ENCODE measurements around the gene HDAC2. TPM values are rescaled to one million over a fixed set of nuclear protein-coding genes. Genes with fewer than 3 reads are reported as not detected.
"Not testable (repeated sequence)": the region's sequence is repeated elsewhere in the genome, so short reads cannot be mapped to it uniquely, and the experiment has no call there.

Gene HDAC2
- 100 to 1,000 TPM; 275 to 335 TPM for total RNA-seq
- polyA plus RNA-seq (2013, experiment 1 of 2): 398 TPM
- 389 TPM for polyA plus RNA-seq (2013, experiment 2 of 2)
- long read RNA-seq, experiment 1, full-length matches to known transcripts: 41 of 140 reads
- long read RNA-seq, experiment 1, partial matches to known transcripts: 90 of 140 reads
- long read RNA-seq, experiment 1, other reads (novel, unspliced or antisense): 9 of 140 reads
- long read RNA-seq, experiment 2, full-length matches to known transcripts: 457 of 518 reads
- long read RNA-seq, experiment 2, partial matches to known transcripts: 28 of 518 reads
- long read RNA-seq, experiment 2, other reads (novel, unspliced or antisense): 33 of 518 reads
- long read RNA-seq, experiment 3, full-length matches to known transcripts: 1,112 of 1,799 reads
- long read RNA-seq, experiment 3, partial matches to known transcripts: 618 of 1,799 reads
- long read RNA-seq, experiment 3, other reads (novel, unspliced or antisense): 69 of 1,799 reads
- long read RNA-seq, experiment 4, full-length matches to known transcripts: 595 of 902 reads
- long read RNA-seq, experiment 4, partial matches to known transcripts: 283 of 902 reads
- long read RNA-seq, experiment 4, other reads (novel, unspliced or antisense): 24 of 902 reads

GRCh38 chr6:113970805-113971676 lies at the start of gene HDAC2:
TSS of gene HDAC2 (minus strand) at chr6:113971148. CDS start at chr6:113970908, 240 bp downstream.
- WGBS, 2 experiments (ENCODE audit: insufficient coverage in 1 of 2, insufficient read length in 1 of 2): 0 to 1% methylated on average over 31 to 81 of the region's 82 CpGs
- no peaks in the 10 kb centered on the region for H3K27me3 ChIP-seq (ENCODE audit: control insufficient read depth, insufficient read depth, low read length, poor library complexity, severe bottlenecking)
- peaks cover 2% of the 10 kb centered on the region for H3K36me3 Mint-ChIP-seq (ENCODE audit: low read depth)
- H3K27ac Mint-ChIP-seq: peak within 1 kb of the TSS; percentile 100
- H3K9me3 ChIP-seq (ENCODE audit: control insufficient read depth, low read length): no peaks in the 10 kb centered on the region
- peaks cover 15% of the 10 kb centered on the region for H3K4me1 Mint-ChIP-seq
- peak within 1 kb of the TSS; percentile 99 for H3K27ac ChIP-seq (ENCODE audit: low read depth, low read length)
- peak within 1 kb of the TSS; percentile 90 for H3K4me3 ChIP-seq (ENCODE audit: low read length)
- TF ChIP-seq CTCF (conservative IDR thresholded peaks at IDR 0.05): no peak
- no peaks in the 10 kb centered on the region for H3K4me1 ChIP-seq (ENCODE audit: control insufficient read depth, insufficient read depth, low read length)
- peak within 1 kb of the TSS; percentile 96 for H3K4me3 Mint-ChIP-seq
- H3K9ac ChIP-seq (ENCODE audit: extremely low read depth, low read length, poor library complexity, severe bottlenecking): peak within 1 kb of the TSS; percentile 96
- H3K9me3 Mint-ChIP-seq: no peaks in the 10 kb centered on the region
- H3K36me3 ChIP-seq (ENCODE audit: control insufficient read depth, insufficient read depth, low read length): no peaks in the 10 kb centered on the region
- peak; percentile 92 for DNase-seq
- H3K27me3 Mint-ChIP-seq (ENCODE audit: insufficient read depth): peaks cover 9% of the 10 kb centered on the region

GRCh38 chr6:114020196-114020595 lies 49.2 kb upstream of the HDAC2 start:
- Mint-ChIP-seq H3K4me3 (no peak overlapping the region), H3K4me1 (peaks cover 9% of the 10 kb centered on the region), H3K36me3 (ENCODE audit: low read depth) (peaks cover 12% of the 10 kb centered on the region), H3K9me3 (peaks cover 29% of the 10 kb centered on the region), H3K27ac (no peak overlapping the region), H3K27me3 (ENCODE audit: insufficient read depth) (peaks cover 21% of the 10 kb centered on the region)
- TF ChIP-seq CTCF (conservative IDR thresholded peaks at IDR 0.05): no peak
- Histone ChIP-seq H3K27me3 (ENCODE audit: control insufficient read depth, insufficient read depth, low read length, poor library complexity, severe bottlenecking) (peaks cover 10% of the 10 kb centered on the region), H3K27ac (ENCODE audit: low read depth, low read length) (no peak overlapping the region), H3K36me3 (ENCODE audit: control insufficient read depth, insufficient read depth, low read length) (no peaks in the 10 kb centered on the region), H3K9me3 (ENCODE audit: control insufficient read depth, low read length) (peaks cover 3% of the 10 kb centered on the region), H3K4me1 (ENCODE audit: control insufficient read depth, insufficient read depth, low read length) (no peaks in the 10 kb centered on the region), H3K4me3 (ENCODE audit: low read length) (no peak overlapping the region), H3K9ac (ENCODE audit: extremely low read depth, low read length, poor library complexity, severe bottlenecking) (no peak overlapping the region)
- no peak for DNase-seq
- 89 to 100% methylated on average over 8 to 15 of the region's 15 CpGs for WGBS, 2 experiments (ENCODE audit: insufficient coverage in 1 of 2, insufficient read length in 1 of 2)

- not testable (repeated sequence) for H3K4me1 Mint-ChIP-seq; DNase-seq; H3K4me3 Mint-ChIP-seq; H3K27ac ChIP-seq (ENCODE audit: low read depth, low read length); H3K9ac ChIP-seq (ENCODE audit: extremely low read depth, low read length, poor library complexity, severe bottlenecking); H3K27ac Mint-ChIP-seq; H3K27me3 ChIP-seq (ENCODE audit: control insufficient read depth, insufficient read depth, low read length, poor library complexity, severe bottlenecking); H3K4me3 ChIP-seq (ENCODE audit: low read length); H3K4me1 ChIP-seq (ENCODE audit: control insufficient read depth, insufficient read depth, low read length); H3K9me3 ChIP-seq (ENCODE audit: control insufficient read depth, low read length); H3K36me3 ChIP-seq (ENCODE audit: control insufficient read depth, insufficient read depth, low read length)
- WGBS, 2 experiments (ENCODE audit: insufficient coverage in 1 of 2, insufficient read length in 1 of 2): 90 to 98% methylated on average over 6 of the region's 6 CpGs
- Mint-ChIP-seq H3K9me3 (peaks cover 29% of the 10 kb centered on the region), H3K36me3 (ENCODE audit: low read depth) (peaks cover 12% of the 10 kb centered on the region), H3K27me3 (ENCODE audit: insufficient read depth) (peaks cover 21% of the 10 kb centered on the region)
These were observed 46.2 kb upstream of the HDAC2 start for GRCh38 chr6:114017146-114017545.

- H3K27ac Mint-ChIP-seq; DNase-seq; H3K4me1 ChIP-seq (ENCODE audit: control insufficient read depth, insufficient read depth, low read length); H3K4me3 ChIP-seq (ENCODE audit: low read length); H3K36me3 ChIP-seq (ENCODE audit: control insufficient read depth, insufficient read depth, low read length); H3K9ac ChIP-seq (ENCODE audit: extremely low read depth, low read length, poor library complexity, severe bottlenecking); H3K4me3 Mint-ChIP-seq; H3K9me3 ChIP-seq (ENCODE audit: control insufficient read depth, low read length); H3K27me3 ChIP-seq (ENCODE audit: control insufficient read depth, insufficient read depth, low read length, poor library complexity, severe bottlenecking); H3K27ac ChIP-seq (ENCODE audit: low read depth, low read length): not testable (repeated sequence)
- Mint-ChIP-seq H3K36me3 (ENCODE audit: low read depth) (peaks cover 12% of the 10 kb centered on the region), H3K4me1 (peaks cover 37% of the 10 kb centered on the region), H3K9me3 (peaks cover 27% of the 10 kb centered on the region), H3K27me3 (ENCODE audit: insufficient read depth) (peaks cover 18% of the 10 kb centered on the region)
- WGBS, 2 experiments (ENCODE audit: insufficient coverage in 1 of 2, insufficient read length in 1 of 2): 100% methylated on average over 2 of the region's 2 CpGs
These were observed 43.2 kb upstream of the HDAC2 start for GRCh38 chr6:114014106-114014505.

- not testable (repeated sequence) for H3K27me3 ChIP-seq (ENCODE audit: control insufficient read depth, insufficient read depth, low read length, poor library complexity, severe bottlenecking); H3K36me3 ChIP-seq (ENCODE audit: control insufficient read depth, insufficient read depth, low read length); H3K36me3 Mint-ChIP-seq (ENCODE audit: low read depth); H3K9me3 ChIP-seq (ENCODE audit: control insufficient read depth, low read length); H3K9ac ChIP-seq (ENCODE audit: extremely low read depth, low read length, poor library complexity, severe bottlenecking); H3K4me1 ChIP-seq (ENCODE audit: control insufficient read depth, insufficient read depth, low read length); H3K4me3 ChIP-seq (ENCODE audit: low read length); H3K9me3 Mint-ChIP-seq; H3K27ac ChIP-seq (ENCODE audit: low read depth, low read length); H3K27me3 Mint-ChIP-seq (ENCODE audit: insufficient read depth)
- H3K4me1 Mint-ChIP-seq: peaks cover 55% of the 10 kb centered on the region
- peak overlapping the region; percentile 90 for H3K27ac Mint-ChIP-seq
- peak overlapping the region; percentile 15 for H3K4me3 Mint-ChIP-seq
- WGBS, 2 experiments (ENCODE audit: insufficient coverage in 1 of 2, insufficient read length in 1 of 2): 56 to 77% methylated on average over 4 to 7 of the region's 7 CpGs
- peak; percentile 57 for DNase-seq
These were observed 40.5 kb upstream of the HDAC2 start for GRCh38 chr6:114011486-114011885.
